Right forelimb (tissue), 1 donor: ENCODE measurements around the gene RGS2.

Experiments
- DNase-seq: peaks from one replicate; pipeline ENCODE4 v3.0.0-alpha.2; 2018

RGS2 gene

GRCh38 chr1:192808518-192809306 is at the start of gene RGS2:
RGS2 (plus strand) TSS chr1:192809039; CDS start chr1:192809072, 33 bp downstream.
- DNase-seq: peak; percentile 95

GRCh38 chr1:192759104-192759503 is 49.7 kb upstream of the RGS2 start:
- no peak for DNase-seq

DNA sequence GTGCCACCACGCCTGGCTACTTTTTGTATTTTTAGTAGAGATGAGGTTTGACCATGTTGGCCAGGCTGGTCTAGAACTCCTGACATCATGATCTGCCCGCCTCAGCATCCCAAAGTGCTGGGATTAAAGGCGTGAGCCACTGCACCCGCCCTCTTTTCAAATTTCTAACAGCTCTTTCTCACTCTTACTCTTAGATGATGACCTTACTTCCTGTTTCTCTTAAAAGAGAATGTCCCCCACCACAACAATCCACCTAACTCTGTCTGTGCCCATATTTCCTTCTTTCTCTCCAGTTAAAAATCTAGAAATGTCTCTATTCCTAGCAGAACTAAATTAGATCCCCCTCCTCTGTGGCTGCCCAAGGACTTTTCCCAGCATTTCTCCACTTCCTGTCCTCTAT is 46.6 kb upstream of the RGS2 start:
- DNase-seq: no peak

DNA sequence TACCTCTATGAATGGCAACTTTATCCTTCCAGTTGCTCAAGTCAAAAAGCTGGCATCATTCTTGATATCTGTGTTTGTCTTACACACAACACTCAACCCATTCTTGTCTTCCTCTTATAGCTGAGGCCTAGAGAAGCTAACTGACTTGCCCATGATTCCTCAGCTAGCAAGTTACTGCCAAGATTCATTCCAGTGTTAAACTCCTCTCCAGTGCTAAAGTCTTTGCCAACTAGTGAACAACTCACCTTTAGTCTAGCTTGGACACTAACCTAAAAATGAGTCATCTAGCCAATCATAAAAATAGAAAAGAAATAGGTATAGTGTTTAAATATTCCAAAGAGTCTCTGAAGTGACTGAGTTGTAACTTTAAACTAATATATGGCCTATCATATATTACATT is 45.6 kb upstream of the RGS2 start:
- DNase-seq: no peak

DNA sequence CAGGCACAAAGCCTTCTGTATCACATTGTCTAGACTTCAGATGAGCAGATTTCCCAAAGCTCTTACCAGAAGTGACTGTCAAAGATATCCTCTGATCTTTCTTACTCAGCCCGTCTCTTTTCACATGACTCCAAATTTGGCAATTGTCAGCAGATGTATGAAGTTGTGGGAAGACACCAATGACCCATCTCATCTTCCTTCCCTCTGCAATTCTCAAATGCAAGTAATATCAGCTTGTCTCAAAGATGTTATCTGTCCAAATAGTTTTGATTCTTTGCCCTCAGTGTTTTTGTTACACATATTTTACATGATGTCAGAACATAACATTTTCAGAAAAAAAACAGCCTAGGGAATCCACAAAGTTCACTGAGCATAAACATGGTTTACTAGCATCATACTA is 45.1 kb upstream of the RGS2 start:
- DNase-seq: no peak

GRCh38 chr1:192764675-192765074 is 44.2 kb upstream of the RGS2 start:
- no peak for DNase-seq

DNA sequence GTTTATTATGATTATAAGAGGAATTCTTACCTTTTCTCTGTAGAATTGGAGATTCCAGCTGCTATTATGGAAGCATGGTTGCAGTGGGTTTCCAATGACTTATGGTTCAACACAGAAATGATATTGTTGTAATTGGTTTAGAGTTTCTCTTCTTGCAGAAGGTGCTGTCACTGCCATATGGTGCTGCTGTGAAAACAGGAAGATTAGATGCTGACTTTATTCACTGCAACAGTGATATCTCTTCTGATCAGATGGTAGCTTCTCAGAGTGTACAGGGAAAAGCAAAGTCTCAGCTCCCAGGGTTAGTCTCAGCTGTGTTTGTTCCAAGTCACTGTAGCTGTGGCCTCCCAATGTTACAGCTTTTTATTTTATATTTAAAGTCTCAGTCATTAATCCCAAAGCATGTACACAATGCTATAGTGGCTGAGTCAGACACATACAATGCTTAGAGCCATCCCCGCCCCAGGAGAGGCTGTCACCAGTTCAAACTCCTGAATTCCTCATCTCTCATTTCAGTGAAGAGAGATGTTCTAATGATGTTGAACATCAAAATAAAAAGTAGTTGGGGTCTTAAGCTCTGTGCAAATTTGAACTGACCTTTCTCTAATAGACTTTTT is 42.7 kb upstream of the RGS2 start:
- DNase-seq: no peak

DNA sequence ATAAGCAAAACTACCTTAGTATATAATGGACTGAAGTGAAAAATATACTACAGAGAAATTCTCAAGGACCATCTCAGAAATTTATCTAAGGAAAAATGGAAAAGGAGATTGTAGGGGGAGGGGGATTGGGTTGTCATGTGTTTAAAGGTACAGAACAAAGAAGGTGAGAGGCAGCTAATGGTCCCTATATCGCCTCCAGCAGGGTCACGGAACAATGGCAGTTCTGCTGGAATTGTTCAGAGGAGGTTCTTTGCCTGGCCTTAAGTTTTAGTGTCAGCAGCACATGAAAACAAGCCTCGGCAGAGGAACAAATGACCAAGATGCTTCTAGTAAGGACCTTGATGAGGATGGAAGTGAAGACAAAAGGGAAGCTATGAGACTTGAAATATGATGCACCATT is 42.0 kb upstream of the RGS2 start:
- DNase-seq: no peak

GRCh38 chr1:192767798-192768197 is 41.0 kb upstream of the RGS2 start:
- DNase-seq: no peak

- DNase-seq: no peak
Measured at GRCh38 chr1:192768463-192768862, 40.4 kb upstream of the RGS2 start.

GRCh38 chr1:192771341-192771740 is 37.5 kb upstream of the RGS2 start:
- no peak for DNase-seq

- no peak for DNase-seq
Measured at GRCh38 chr1:192775631-192776030, 33.2 kb upstream of the RGS2 start.

- DNase-seq: no peak
Measured at GRCh38 chr1:192776206-192776605, 32.6 kb upstream of the RGS2 start.

GRCh38 chr1:192776998-192777397 is 31.8 kb upstream of the RGS2 start:
- DNase-seq: no peak

DNA sequence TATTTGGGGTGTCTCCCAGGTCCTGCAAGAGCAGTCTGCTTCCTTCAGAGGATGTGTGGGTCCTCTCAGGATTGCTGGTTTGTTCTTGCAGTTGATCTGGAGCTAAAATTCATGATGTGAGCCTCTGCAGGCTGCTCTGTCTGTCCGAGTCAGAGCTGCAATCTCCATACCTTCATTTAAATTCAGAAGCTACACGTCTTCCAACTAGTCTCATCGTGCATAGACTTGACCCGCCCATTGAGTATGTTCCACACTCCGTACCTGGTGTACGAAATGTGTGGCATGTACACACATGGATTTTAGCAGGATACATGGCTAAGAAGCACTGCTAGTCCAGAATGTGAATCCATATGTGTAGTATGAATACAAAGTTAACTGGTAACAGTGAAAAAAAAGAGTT is 25.0 kb upstream of the RGS2 start:
- no peak for DNase-seq

DNA sequence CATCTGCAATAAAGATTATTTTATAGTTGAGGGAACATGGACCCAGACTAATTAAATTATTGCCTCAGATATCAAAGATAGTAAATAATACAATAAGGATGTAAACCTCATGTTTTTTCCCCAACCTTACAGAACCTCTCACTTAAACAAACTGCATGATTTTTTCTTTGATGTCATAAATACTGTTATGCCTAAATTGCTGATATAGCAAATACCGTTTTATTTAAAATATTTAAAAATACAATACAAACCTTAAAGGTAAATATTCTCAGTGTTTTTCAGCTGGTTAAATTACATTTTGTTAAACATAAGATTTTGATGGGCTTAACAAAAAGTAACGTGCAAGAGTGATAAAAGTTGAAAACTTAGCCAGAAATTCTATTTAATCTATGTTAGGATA is 24.4 kb upstream of the RGS2 start:
- DNase-seq: no peak

GRCh38 chr1:192786576-192786975 is 22.3 kb upstream of the RGS2 start:
- no peak for DNase-seq

DNA sequence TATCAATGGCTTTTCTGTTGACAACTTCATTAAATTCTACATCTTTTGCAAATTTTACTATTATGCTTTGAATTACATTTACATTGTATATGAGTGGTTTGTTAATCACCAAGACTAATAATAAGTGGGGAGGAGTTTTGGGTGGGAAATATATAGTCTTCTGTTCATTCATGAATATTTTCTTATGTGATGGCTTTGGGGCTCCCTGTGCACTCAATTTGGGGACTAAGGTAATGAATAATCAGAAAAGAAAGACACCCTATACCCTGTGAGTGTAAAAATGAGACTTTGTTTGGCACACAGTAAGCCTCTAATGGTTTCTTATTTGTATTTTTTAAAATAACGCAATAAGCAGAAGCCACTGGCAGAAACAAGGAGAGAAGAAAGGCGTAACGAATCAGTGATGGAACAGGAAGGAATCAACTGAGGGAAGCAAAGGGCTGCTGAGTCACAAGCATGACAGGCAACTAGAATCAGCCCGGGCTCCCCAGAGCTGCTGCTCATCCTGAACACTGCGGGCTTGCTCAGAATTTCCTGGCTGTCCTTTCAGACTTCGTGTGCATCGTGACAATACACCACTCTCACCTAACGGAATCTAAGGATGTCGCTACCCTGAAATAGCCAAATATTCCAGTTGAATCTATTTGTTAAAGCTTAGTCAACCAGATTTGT is 20.8 kb upstream of the RGS2 start:
- DNase-seq: no peak

GRCh38 chr1:192789871-192790270 is 19.0 kb upstream of the RGS2 start:
- no peak for DNase-seq

DNA sequence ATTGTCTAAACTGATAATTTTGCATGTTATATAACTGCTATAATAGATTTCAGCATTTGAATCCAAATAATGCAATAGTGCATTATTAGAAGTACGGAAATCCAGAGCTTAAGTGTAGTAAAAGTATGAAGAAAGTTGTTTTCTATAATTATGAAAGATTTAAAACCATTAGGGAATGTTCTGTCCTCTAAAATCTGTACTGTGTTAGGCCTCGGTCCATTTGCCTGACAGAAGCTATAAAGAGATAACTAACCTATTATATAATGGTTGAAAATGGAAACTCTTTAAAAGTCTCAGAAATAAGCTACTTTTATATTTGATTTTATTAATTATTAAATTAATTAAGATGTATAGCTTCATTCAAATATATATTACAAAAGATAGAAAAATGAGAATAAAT is 16.2 kb upstream of the RGS2 start:
- DNase-seq: no peak

- no peak for DNase-seq
Measured at GRCh38 chr1:192793983-192794767, 14.7 kb upstream of the RGS2 start.

DNA sequence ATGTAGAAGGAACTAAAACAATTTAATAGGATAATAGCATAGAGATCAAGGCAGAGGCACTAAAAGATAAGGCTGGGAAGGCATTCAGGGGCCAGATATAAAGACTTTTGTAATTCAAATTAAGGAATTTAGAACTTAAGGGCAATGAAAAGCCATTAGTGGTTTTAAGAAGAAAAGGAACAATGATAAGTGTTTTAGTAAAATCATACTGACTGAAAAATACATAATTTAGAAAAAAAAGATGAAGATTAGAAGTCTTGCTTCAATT is 14.1 kb upstream of the RGS2 start:
- no peak for DNase-seq

DNA sequence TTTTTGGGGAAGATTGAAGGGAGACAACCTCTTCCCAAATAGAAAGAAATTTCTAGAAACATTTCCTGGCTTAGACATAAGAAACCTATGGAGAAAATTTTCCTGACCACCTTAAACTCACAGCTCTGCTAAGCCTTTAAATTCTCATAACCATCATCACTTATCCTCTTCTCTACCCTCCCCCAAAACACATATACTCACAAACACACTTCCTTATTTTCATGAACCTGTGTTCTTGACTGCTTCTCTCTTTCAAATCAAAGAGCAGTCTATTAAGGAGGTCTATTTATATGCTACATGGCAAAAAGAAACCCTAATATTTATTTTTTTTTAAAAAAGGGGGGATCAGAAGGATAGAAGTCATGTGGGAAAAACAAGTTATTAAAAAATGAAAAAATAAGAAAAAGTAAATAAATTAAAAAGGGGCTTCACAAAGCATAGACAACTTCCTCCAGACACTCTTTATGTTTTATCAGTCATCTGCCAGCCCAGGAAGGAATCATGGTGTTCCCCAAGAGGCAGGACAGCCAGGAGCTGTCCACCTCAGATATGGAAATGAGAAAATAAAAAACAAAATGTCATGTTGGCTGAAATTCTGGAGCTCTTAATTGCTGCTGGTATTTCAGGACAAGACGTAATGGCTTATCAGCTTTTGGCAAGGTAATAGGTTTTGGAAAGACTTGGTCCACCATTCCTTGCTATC is 12.8 kb upstream of the RGS2 start:
- no peak for DNase-seq
